H9 (cell line): ENCODE data around the gene UST. TPM values are rescaled to one million over a fixed set of nuclear protein-coding genes. Genes with fewer than 3 reads are reported as not detected.

ENCODE experiments used
- DNase-seq: peaks from one replicate; pipeline ENCODE4 v3.0.0-alpha.2; 2017
- H2AFZ ChIP-seq: one replicate; pipeline ENCODE4 v1.6.1; 2013; ENCODE audit warnings: mild to moderate bottlenecking, low read length, control low read depth, moderate library complexity
- H2AK5ac ChIP-seq: 2 replicates; pipeline ENCODE4 v1.6.1; 2013; ENCODE audit warnings: low read length, control low read depth, mixed read lengths; ENCODE audit not compliant: insufficient read length
- H2BK120ac ChIP-seq: one replicate; pipeline ENCODE4 v1.6.1; 2013; ENCODE audit warnings: low read depth, mild to moderate bottlenecking, low read length, control low read depth, inconsistent platforms; ENCODE audit not compliant: poor library complexity, severe bottlenecking
- H2BK12ac ChIP-seq: 2 replicates; pipeline ENCODE4 v1.6.1; 2013; ENCODE audit warnings: low read length, control low read depth, mixed read lengths, low read depth; ENCODE audit not compliant: insufficient read length
- H2BK15ac ChIP-seq: 2 replicates; pipeline ENCODE4 v1.6.1; 2013; ENCODE audit warnings: low read depth, low read length, control low read depth
- H2BK20ac ChIP-seq: one replicate; pipeline ENCODE4 v1.6.1; 2013; ENCODE audit warnings: low read depth, mild to moderate bottlenecking, low read length, control low read depth, inconsistent platforms; ENCODE audit not compliant: poor library complexity, severe bottlenecking
- H2BK5ac ChIP-seq: 2 replicates; pipeline ENCODE4 v1.6.1; 2013; ENCODE audit warnings: low read length, control low read depth, mixed read lengths; ENCODE audit not compliant: insufficient read length
- H3K14ac ChIP-seq: 2 replicates; pipeline ENCODE4 v1.6.1; 2013; ENCODE audit warnings: low read length, control low read depth; ENCODE audit not compliant: insufficient read depth
- H3K18ac ChIP-seq: 2 replicates; pipeline ENCODE4 v1.6.1; 2013; ENCODE audit warnings: low read depth, mild to moderate bottlenecking, mixed read lengths, low read length, control low read depth; ENCODE audit not compliant: insufficient read length
- H3K23ac ChIP-seq: 2 replicates; pipeline ENCODE4 v1.6.1; 2013; ENCODE audit warnings: low read length, control low read depth, mixed read lengths, low read depth; ENCODE audit not compliant: insufficient read length
- H3K23me2 ChIP-seq: 2 replicates; pipeline ENCODE4 v1.6.1; 2013; ENCODE audit warnings: low read depth, mild to moderate bottlenecking, mixed read lengths, low read length, control low read depth; ENCODE audit not compliant: insufficient read length, poor library complexity, severe bottlenecking
- H3K27ac ChIP-seq: 2 replicates; pipeline ENCODE4 v1.5.1; 2013; ENCODE audit warnings: low read length, control low read depth, mixed read lengths, low read depth; ENCODE audit not compliant: insufficient read length
- H3K27me3 ChIP-seq: 2 replicates; pipeline ENCODE4 v1.6.1; 2013; ENCODE audit warnings: low read length, control low read depth, inconsistent platforms; ENCODE audit not compliant: insufficient read depth
- H3K4ac ChIP-seq: 2 replicates; pipeline ENCODE4 v1.6.1; 2013; ENCODE audit warnings: low read depth, mild to moderate bottlenecking, control low read depth, inconsistent platforms, low read length, moderate library complexity
- H3K4me1 ChIP-seq: 2 replicates; pipeline ENCODE4 v1.6.1; 2013; ENCODE audit warnings: low read length, control low read depth, inconsistent platforms; ENCODE audit not compliant: insufficient read depth
- H3K4me2 ChIP-seq: 2 replicates; pipeline ENCODE4 v1.6.1; 2013; ENCODE audit warnings: low read length, control low read depth, mixed read lengths; ENCODE audit not compliant: insufficient read length, insufficient read depth
- H3K56ac ChIP-seq: 2 replicates; pipeline ENCODE4 v1.6.1; 2013; ENCODE audit warnings: low read depth, mild to moderate bottlenecking, mixed read lengths, low read length, control low read depth; ENCODE audit not compliant: insufficient read length
- H3K79me1 ChIP-seq: 2 replicates; pipeline ENCODE4 v1.6.1; 2013; ENCODE audit warnings: low read depth, mild to moderate bottlenecking, moderate library complexity, low read length, control low read depth, inconsistent platforms; ENCODE audit not compliant: insufficient read depth, poor library complexity, severe bottlenecking
- H3K79me2 ChIP-seq: 2 replicates; pipeline ENCODE4 v1.6.1; 2013; ENCODE audit warnings: low read length, control low read depth, inconsistent platforms; ENCODE audit not compliant: insufficient read depth
- H3K9ac ChIP-seq: 2 replicates; pipeline ENCODE4 v1.6.1; 2013; ENCODE audit warnings: low read length, control low read depth, mixed read lengths; ENCODE audit not compliant: insufficient read length; ENCODE audit errors: extremely low read depth
- H3K9me3 ChIP-seq: one replicate; pipeline ENCODE4 v1.6.1; 2013; ENCODE audit warnings: low read depth, low read length, inconsistent platforms; ENCODE audit not compliant: control insufficient read depth
- H3T11ph ChIP-seq: one replicate; pipeline ENCODE4 v1.6.1; 2013; ENCODE audit warnings: mild to moderate bottlenecking, low read length, control low read depth, inconsistent platforms
- H4K20me1 ChIP-seq: one replicate; pipeline ENCODE4 v1.6.1; 2013; ENCODE audit not compliant: control insufficient read depth, insufficient read length, insufficient read depth
- H4K5ac ChIP-seq: 2 replicates; pipeline ENCODE4 v1.6.1; 2013; ENCODE audit warnings: low read depth, mild to moderate bottlenecking, mixed read lengths, low read length, control low read depth; ENCODE audit not compliant: insufficient read length
- H4K8ac ChIP-seq: replicated peaks from 2 replicates; pipeline ENCODE4 v1.6.1; 2013; ENCODE audit warnings: low read length, control low read depth, mixed read lengths, low read depth; ENCODE audit not compliant: insufficient read length
- H4K91ac ChIP-seq: 2 replicates; pipeline ENCODE4 v1.6.1; 2013; ENCODE audit warnings: low read depth, mild to moderate bottlenecking, moderate library complexity, mixed read lengths, low read length, control low read depth; ENCODE audit not compliant: insufficient read length
- H3K27ac Mint-ChIP-seq, 3 experiments: 2 replicates in 2 of 3; 3 replicates in 1 of 3; pipeline ENCODE4 v1.8.0; 2020 to 2021; ENCODE audit warnings: mixed read lengths in 3 of 3, mild to moderate bottlenecking in 1 of 3, moderate library complexity in 1 of 3
- H3K27me3 Mint-ChIP-seq: 2 replicates; pipeline ENCODE4 v1.8.0; 2021; ENCODE audit warnings: low read depth, mild to moderate bottlenecking, moderate library complexity, mixed read lengths
- H3K36me3 Mint-ChIP-seq, 3 experiments: 2 replicates in 2 of 3; 3 replicates in 1 of 3; pipeline ENCODE4 v1.8.0; 2020 to 2021; ENCODE audit warnings: low read depth in 3 of 3, mixed read lengths in 3 of 3; ENCODE audit not compliant: insufficient read depth in 1 of 3
- H3K4me1 Mint-ChIP-seq, 2 experiments: 2 replicates each; pipeline ENCODE4 v1.8.0; 2020; ENCODE audit warnings: mixed read lengths in 2 of 2
- H3K4me3 Mint-ChIP-seq, 2 experiments: 2 replicates in 1 of 2; 3 replicates in 1 of 2; pipeline ENCODE4 v1.8.0; 2020 to 2021; ENCODE audit warnings: mild to moderate bottlenecking in 2 of 2, mixed read lengths in 2 of 2, moderate library complexity in 1 of 2
- H3K9me3 Mint-ChIP-seq, 2 experiments: 2 replicates in 1 of 2; 3 replicates in 1 of 2; pipeline ENCODE4 v1.8.0; 2020; ENCODE audit warnings: mild to moderate bottlenecking in 2 of 2, mixed read lengths in 2 of 2, moderate library complexity in 1 of 2
- CTCF ChIP-seq: fragments of 200-600 bp; sonication (generic); conservative IDR thresholded peaks from 3 replicates; pipeline ENCODE4 v1.8.0; 2021; ENCODE audit warnings: antibody characterized with exemption, mild to moderate bottlenecking
- WGBS: extraction: QIAGEN DNeasy Blood & Tissue Kit; methylation state at CpG from one replicate; pipeline ENCODE4 v1.1.7; 2013; ENCODE audit warnings: missing lambda C conversion rate, low lambda C conversion rate, mixed read lengths; ENCODE audit not compliant: insufficient read length; ENCODE audit errors: extremely low coverage; 5-methylcytosine and 5-hydroxymethylcytosine counted together
- total RNA-seq: library from RNA; stranded (reverse); gene quantifications from 2 replicates; pipeline ENCODE4 v1.2.1, GENCODE V29; 2021

The UST gene
- total RNA-seq, 1 experiment from 2014 or later = 14.4 TPM

- Histone ChIP-seq H2BK120ac (no peak overlapping the region), H3K4ac (no peak overlapping the region), H2AK5ac (no peak overlapping the region), H3K27ac (no peak overlapping the region), H3K4me1 (peaks cover 10% of the 10 kb centered on the region), H2BK20ac (no peak overlapping the region), H4K8ac (no peak overlapping the region), H4K5ac (no peak overlapping the region), H2AFZ (no peak overlapping the region), H3K23me2 (no peaks in the 10 kb centered on the region), H3K27me3 (no peaks in the 10 kb centered on the region), H4K91ac (no peak overlapping the region), H3K9ac (no peak overlapping the region), H3K79me1 (no peaks in the 10 kb centered on the region), H3K4me2 (no peak overlapping the region), H4K20me1 (no peaks in the 10 kb centered on the region), H3K18ac (no peak overlapping the region), H3K56ac (no peak overlapping the region), H3K79me2 (no peaks in the 10 kb centered on the region), H2BK5ac (no peak overlapping the region), H3K14ac (no peak overlapping the region), H3K9me3 (no peaks in the 10 kb centered on the region), H2BK12ac (no peak overlapping the region), H3K23ac (no peak overlapping the region), H2BK15ac (no peak overlapping the region), H3T11ph (no peak overlapping the region)
- no CpG with 5 or more reads among the region's 2 CpGs for WGBS
- Mint-ChIP-seq H3K27me3 (no peaks in the 10 kb centered on the region; the same call in 1 of the 2 replicates), H3K27ac (no peak overlapping the region), H3K36me3 (peaks cover 4 to 11% (median 11%) of the 10 kb centered on the region in 3 experiments; a peak in 6 of 7 replicates), H3K4me1 (peaks cover 21 to 23% of the 10 kb centered on the region in 2 experiments), H3K9me3 (no peaks in the 10 kb centered on the region), H3K4me3 (no peak overlapping the region)
- no peak for DNase-seq
- no peak for TF ChIP-seq CTCF
Measured at GRCh38 chr6:149041953-149042352, 295.1 kb downstream of the UST start.
